ENCODE results near the gene RABGAP1L. TPM values are rescaled to one million over a fixed set of nuclear protein-coding genes. Genes with fewer than 3 reads are reported as not detected.

The RABGAP1L gene
- total RNA-seq, 2 experiments from 2014 or later, result 98.1 to 158 TPM

GRCh38 chr1:174938281-174939007 is 779.1 kb downstream of the RABGAP1L start:
- POLR2A ChIA-PET, result interaction anchor here (0.8 to 2.5 kb wide), 6 partner anchors 11 to 63 kb away, joined by 3 to 7 read pairs (median 4); no protein-coding TSS in a partner anchor
- CTCF ChIA-PET (ENCODE audit: unreplicated experiment), result no interaction called here

DNA sequence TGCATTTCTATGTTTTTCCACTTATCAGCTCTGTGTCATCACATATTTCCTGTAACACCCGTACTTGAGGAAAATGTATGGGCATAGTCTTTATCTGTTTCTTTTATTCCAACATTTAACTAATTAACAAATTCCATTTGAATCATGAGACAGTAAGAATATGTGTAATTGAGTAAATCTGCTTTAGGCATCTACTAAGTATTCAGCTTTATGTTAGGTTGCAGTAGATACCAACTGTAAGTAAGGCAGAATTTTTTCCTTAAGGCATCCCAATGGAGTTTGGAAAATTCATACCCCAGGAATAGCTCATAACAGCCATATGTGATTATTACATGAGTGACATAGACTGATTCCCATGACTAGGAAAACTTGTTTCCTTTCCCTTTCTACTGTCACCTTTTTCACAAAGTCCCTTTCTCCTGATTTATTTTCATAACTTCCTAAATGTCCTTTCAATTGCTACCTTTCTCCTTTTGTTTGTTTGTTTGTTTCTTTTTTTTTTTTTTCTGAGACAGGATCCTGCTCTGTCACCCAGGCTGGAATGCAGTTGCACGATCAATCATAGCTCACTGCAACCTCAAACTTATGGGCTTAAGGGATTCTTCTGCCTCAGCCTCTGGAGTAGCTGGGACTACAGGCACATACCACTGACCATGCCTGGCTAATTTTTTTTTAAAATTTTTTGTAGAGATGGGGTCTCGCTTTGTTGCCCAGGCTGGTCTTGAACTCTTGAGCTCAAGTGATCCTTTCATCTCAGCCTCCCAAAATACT is 780.6 kb downstream of the RABGAP1L start:
- DNase-seq (ENCODE audit: low spot score), result no peak
- no peak for TF ChIP-seq EZH2phosphoT487 (IDR thresholded peaks at IDR 0.05; ENCODE audit: borderline replicate concordance, low read depth, low read length)
- TF ChIP-seq, protein P1, sequence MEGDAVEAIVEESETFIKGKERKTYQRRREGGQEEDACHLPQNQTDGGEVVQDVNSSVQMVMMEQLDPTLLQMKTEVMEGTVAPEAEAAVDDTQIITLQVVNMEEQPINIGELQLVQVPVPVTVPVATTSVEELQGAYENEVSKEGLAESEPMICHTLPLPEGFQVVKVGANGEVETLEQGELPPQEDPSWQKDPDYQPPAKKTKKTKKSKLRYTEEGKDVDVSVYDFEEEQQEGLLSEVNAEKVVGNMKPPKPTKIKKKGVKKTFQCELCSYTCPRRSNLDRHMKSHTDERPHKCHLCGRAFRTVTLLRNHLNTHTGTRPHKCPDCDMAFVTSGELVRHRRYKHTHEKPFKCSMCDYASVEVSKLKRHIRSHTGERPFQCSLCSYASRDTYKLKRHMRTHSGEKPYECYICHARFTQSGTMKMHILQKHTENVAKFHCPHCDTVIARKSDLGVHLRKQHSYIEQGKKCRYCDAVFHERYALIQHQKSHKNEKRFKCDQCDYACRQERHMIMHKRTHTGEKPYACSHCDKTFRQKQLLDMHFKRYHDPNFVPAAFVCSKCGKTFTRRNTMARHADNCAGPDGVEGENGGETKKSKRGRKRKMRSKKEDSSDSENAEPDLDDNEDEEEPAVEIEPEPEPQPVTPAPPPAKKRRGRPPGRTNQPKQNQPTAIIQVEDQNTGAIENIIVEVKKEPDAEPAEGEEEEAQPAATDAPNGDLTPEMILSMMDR (conservative IDR thresholded peaks at IDR 0.05; ENCODE audit: low read length), result no peak
- Histone ChIP-seq H2AFZ (ENCODE audit: low read length) (no peak overlapping the region), H3K4me3 (ENCODE audit: low read depth, low read length, poor library complexity, severe bottlenecking) (no peak overlapping the region), H3K27ac (ENCODE audit: low read depth, low read length, poor library complexity, severe bottlenecking) (no peak overlapping the region), H3K9me3 (ENCODE audit: low read length) (no peaks in the 10 kb centered on the region), H3K9me2 (ENCODE audit: insufficient read depth, low read length) (no peaks in the 10 kb centered on the region), H3K79me2 (ENCODE audit: insufficient read depth, low read depth, low read length) (peaks cover 49% of the 10 kb centered on the region; the same call in 1 of the 2 replicates), H4K20me1 (ENCODE audit: insufficient read depth, low read length) (no peaks in the 10 kb centered on the region), H3K36me3 (ENCODE audit: insufficient read depth, low read length) (peaks cover 43% of the 10 kb centered on the region), H3K4me2 (ENCODE audit: low read length) (no peak overlapping the region), H3K4me1 (ENCODE audit: insufficient read depth, low read length, poor library complexity, severe bottlenecking) (peaks cover 51% of the 10 kb centered on the region)
- POLR2A ChIA-PET, result interaction anchor here (0.7 to 2.5 kb wide), 9 partner anchors 11 to 151 kb away, joined by 3 to 7 read pairs (median 4); no protein-coding TSS in a partner anchor
- CTCF ChIA-PET (ENCODE audit: unreplicated experiment), result no interaction called here
- intact Hi-C loops (cut with micrococcal nuclease; ENCODE audit: unreplicated experiment), result loop anchor here (5.0 kb wide), 1 partner anchor 63 kb away; no protein-coding TSS in a partner anchor
- BruUV-seq (replicated peaks), result no TSS peak

More at GRCh38 chr1:174938281-174939007, 779.1 kb downstream of the RABGAP1L start:
- no peak for DNase-seq (ENCODE audit: low spot score)
- Histone ChIP-seq H3K79me2 (ENCODE audit: insufficient read depth, low read depth, low read length) (peaks cover 46% of the 10 kb centered on the region; the same call in 1 of the 2 replicates), H3K9me3 (ENCODE audit: low read length) (no peaks in the 10 kb centered on the region), H4K20me1 (ENCODE audit: insufficient read depth, low read length) (no peaks in the 10 kb centered on the region), H3K36me3 (ENCODE audit: insufficient read depth, low read length) (peaks cover 46% of the 10 kb centered on the region), H3K9me2 (ENCODE audit: insufficient read depth, low read length) (no peaks in the 10 kb centered on the region), H3K4me1 (ENCODE audit: insufficient read depth, low read length, poor library complexity, severe bottlenecking) (peaks cover 36% of the 10 kb centered on the region), H3K4me3 (ENCODE audit: low read depth, low read length, poor library complexity, severe bottlenecking) (no peak overlapping the region), H3K27ac (ENCODE audit: low read depth, low read length, poor library complexity, severe bottlenecking) (no peak overlapping the region), H3K4me2 (ENCODE audit: low read length) (no peak overlapping the region), H2AFZ (ENCODE audit: low read length) (no peak overlapping the region)
- TF ChIP-seq, protein P1 (conservative IDR thresholded peaks at IDR 0.05; ENCODE audit: low read length), result no peak
- no peak for TF ChIP-seq EZH2phosphoT487 (IDR thresholded peaks at IDR 0.05; ENCODE audit: borderline replicate concordance, low read depth, low read length)
- no TSS peak for BruUV-seq (replicated peaks)
- intact Hi-C loops (cut with micrococcal nuclease; ENCODE audit: unreplicated experiment), result no loop called here

All from OCI-LY7 (cell line).